ENCODE results near the gene AGMAT. TPM values are rescaled to one million over a fixed set of nuclear protein-coding genes. Genes with fewer than 3 reads are reported as not detected.

The AGMAT gene
- total RNA-seq, 2 donors from 2014 or later: 0.96 to 1.9 TPM

DNA sequence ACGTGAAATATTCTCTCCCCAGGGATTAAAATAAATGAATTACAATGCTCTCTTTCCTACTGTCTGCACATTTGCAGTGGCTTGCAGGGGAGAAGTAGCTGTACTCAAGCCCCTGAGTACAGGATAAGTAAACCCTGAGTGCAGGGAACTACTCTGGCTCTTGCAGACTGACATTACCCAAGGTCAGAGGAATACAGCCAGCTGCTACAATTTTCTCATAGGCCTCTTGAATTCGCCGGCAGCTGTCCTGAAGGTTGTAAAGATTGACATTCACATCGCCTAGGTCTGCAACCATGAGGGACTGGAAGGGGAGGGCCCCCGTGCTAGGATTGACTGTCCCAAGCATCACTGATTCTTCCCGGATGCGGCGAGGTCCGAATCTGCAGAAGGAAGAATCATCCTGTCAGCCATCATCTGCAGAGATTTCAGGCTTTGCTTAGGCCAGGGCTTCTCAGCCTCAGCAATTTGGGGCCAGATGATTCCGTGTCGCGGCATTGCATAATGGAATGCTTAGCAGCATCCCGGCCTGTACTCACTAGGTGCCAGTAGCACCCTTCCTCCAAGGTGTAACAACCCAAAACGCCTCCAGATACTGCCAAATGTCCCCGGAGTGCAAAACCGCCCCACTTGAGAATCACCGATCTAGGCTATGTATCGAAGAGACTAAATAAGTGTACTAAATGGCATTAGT is 1.7 kb downstream of the AGMAT start:
- no peak overlapping the region for H3K4me3 ChIP-seq
- H3K4me1 ChIP-seq (replicated peaks): no peaks in the 10 kb centered on the region
- intact Hi-C loops (cut with DNase I): no loop called here
- H3K27me3 ChIP-seq (replicated peaks; ENCODE audit: insufficient read depth): no peaks in the 10 kb centered on the region
- no peak overlapping the region for H3K27ac ChIP-seq
- WGBS: 98% methylated on average over 18 of the region's 18 CpGs
- H3K9me3 ChIP-seq: no peaks in the 10 kb centered on the region
- no peak for TF ChIP-seq POLR2A (IDR thresholded peaks at IDR 0.05)
- TF ChIP-seq POLR2AphosphoS5 (IDR thresholded peaks at IDR 0.05): no peak
- TF ChIP-seq, protein P1, sequence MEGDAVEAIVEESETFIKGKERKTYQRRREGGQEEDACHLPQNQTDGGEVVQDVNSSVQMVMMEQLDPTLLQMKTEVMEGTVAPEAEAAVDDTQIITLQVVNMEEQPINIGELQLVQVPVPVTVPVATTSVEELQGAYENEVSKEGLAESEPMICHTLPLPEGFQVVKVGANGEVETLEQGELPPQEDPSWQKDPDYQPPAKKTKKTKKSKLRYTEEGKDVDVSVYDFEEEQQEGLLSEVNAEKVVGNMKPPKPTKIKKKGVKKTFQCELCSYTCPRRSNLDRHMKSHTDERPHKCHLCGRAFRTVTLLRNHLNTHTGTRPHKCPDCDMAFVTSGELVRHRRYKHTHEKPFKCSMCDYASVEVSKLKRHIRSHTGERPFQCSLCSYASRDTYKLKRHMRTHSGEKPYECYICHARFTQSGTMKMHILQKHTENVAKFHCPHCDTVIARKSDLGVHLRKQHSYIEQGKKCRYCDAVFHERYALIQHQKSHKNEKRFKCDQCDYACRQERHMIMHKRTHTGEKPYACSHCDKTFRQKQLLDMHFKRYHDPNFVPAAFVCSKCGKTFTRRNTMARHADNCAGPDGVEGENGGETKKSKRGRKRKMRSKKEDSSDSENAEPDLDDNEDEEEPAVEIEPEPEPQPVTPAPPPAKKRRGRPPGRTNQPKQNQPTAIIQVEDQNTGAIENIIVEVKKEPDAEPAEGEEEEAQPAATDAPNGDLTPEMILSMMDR (IDR thresholded peaks at IDR 0.05): no peak
- no peak for DNase-seq (ENCODE audit: low spot score)
- no peaks in the 10 kb centered on the region for H3K36me3 ChIP-seq

DNA sequence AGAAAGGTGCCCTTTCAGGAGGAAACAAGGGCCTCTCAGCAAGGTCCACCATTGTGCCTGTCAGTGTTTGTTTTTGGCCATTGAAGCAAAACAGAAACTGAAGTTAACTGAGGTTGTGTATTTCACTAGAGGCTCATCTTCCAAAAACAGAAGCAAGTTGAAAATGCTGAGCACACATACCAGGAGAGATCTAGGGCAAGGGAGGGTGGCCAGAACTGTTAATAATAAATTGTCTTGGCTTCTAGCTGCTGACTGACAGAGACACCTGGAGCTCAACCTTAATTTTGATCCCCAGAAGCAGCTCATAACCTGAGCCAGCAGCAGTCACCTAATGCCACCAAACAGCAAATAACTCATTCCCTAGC is 5.2 kb downstream of the AGMAT start:
- DNase-seq (ENCODE audit: low spot score): no peak
- Histone ChIP-seq H3K4me3 (no peak overlapping the region), H3K9me3 (no peaks in the 10 kb centered on the region), H3K27me3 (replicated peaks; ENCODE audit: insufficient read depth) (no peaks in the 10 kb centered on the region), H3K36me3 (no peaks in the 10 kb centered on the region), H3K27ac (no peak overlapping the region), H3K4me1 (replicated peaks) (no peaks in the 10 kb centered on the region)
- intact Hi-C loops (cut with DNase I): no loop called here
- TF ChIP-seq, protein P1 (IDR thresholded peaks at IDR 0.05): no peak
- TF ChIP-seq POLR2A (IDR thresholded peaks at IDR 0.05): no peak
- no peak for TF ChIP-seq POLR2AphosphoS5 (IDR thresholded peaks at IDR 0.05)

DNA sequence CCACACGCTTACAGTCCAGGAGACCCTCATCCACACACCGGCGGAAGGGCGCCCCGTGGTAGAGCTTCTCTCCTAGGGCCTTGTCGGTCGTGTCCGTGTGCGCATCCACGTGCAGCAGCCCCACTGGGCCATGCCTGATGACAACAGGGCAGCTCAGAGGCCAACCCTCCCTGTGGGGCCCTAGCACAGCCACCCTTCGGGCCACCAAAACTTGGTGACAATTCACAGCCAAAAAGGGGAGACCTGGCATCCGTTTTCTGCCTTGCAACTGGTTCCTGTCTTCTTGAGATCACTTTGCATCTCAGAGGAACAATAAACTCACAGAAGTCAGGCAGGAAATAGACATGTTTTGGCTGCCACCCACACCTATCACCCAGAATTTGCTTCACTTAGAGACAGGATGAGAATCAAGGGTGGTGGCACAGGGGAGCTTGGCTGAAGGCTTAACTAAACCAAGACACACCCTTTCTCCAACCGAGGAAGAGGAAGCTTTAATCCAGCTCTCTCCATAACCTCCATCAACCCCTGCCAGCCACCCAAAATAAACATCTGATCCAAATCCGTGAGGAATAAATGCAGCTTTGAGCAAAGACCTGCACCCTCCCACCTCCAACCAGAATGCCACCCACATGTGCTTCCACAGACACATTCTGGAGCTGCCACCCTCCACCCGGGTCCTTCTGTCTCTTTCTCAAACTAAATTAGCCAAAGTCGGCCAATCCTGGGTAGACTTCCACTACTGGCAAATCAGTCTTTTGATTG is 5.7 kb downstream of the AGMAT start:
- 75% methylated on average over 16 of the region's 16 CpGs for WGBS
- Histone ChIP-seq H3K4me3 (no peak overlapping the region), H3K27ac (no peak overlapping the region), H3K4me1 (replicated peaks) (no peaks in the 10 kb centered on the region), H3K36me3 (no peaks in the 10 kb centered on the region), H3K9me3 (no peaks in the 10 kb centered on the region), H3K27me3 (replicated peaks; ENCODE audit: insufficient read depth) (no peaks in the 10 kb centered on the region)
- intact Hi-C loops (cut with DNase I): no loop called here
- no peak for DNase-seq (ENCODE audit: low spot score)
- TF ChIP-seq, protein P1 (IDR thresholded peaks at IDR 0.05): no peak
- TF ChIP-seq POLR2A (IDR thresholded peaks at IDR 0.05) (no peak), POLR2AphosphoS5 (IDR thresholded peaks at IDR 0.05) (no peak)

DNA sequence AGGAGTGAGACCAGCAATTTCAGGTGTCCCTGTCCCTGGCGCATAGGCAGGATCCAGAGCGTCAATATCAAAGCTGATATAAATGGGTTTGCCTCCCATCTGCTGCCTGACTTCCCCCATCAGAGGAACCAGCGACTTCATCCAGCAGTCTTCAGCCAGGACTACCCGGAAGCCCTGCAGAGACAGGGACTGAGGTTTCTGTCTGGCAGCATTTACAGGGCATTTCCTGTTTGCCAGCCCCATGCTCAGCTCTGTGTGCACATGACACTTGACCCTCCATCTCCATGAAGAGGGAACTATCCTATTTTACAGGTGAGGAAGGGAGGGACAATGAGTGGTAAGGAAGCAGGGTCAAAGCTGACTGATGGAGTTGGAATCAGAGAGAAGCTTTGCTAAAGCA is 7.2 kb downstream of the AGMAT start:
- Histone ChIP-seq H3K36me3 (no peaks in the 10 kb centered on the region), H3K9me3 (no peaks in the 10 kb centered on the region), H3K27ac (no peak overlapping the region), H3K4me3 (no peak overlapping the region), H3K27me3 (replicated peaks; ENCODE audit: insufficient read depth) (no peaks in the 10 kb centered on the region), H3K4me1 (replicated peaks) (no peaks in the 10 kb centered on the region)
- intact Hi-C loops (cut with DNase I): no loop called here
- DNase-seq (ENCODE audit: low spot score): no peak
- WGBS: 69% methylated on average over 4 of the region's 4 CpGs
- TF ChIP-seq, protein P1 (IDR thresholded peaks at IDR 0.05): no peak
- TF ChIP-seq POLR2AphosphoS5 (IDR thresholded peaks at IDR 0.05) (no peak), POLR2A (IDR thresholded peaks at IDR 0.05) (no peak)

All from prostate gland (tissue), 2 donors.